Activated T-cell treated with anti-CD3 and anti-CD28 coated beads, Interleukin-2, amount 50 U/mL, for 24 hours (primary cell): Measurements from ENCODE around the gene MYPN.
A peak's percentile ranks its signal among the peaks of the same experiment; 100 is the strongest.
"Not testable (repeated sequence)": the region's sequence is repeated elsewhere in the genome, so short reads cannot be mapped to it uniquely, and the experiment has no call there.

ENCODE experiments used
- DNase-seq: peaks from one replicate; pipeline ENCODE4 v3.0.0-alpha.2; 2020
- H3K27ac Mint-ChIP-seq: 2 replicates; pipeline ENCODE4 v1.8.0; 2020; ENCODE audit warnings: mild to moderate bottlenecking, mixed read lengths
- H3K27me3 Mint-ChIP-seq: 2 replicates; pipeline ENCODE4 v1.8.0; 2020; ENCODE audit warnings: mixed read lengths
- H3K36me3 Mint-ChIP-seq: 2 replicates; pipeline ENCODE4 v1.8.0; 2020; ENCODE audit warnings: low read depth, mixed read lengths
- H3K4me1 Mint-ChIP-seq: 2 replicates; pipeline ENCODE4 v1.8.0; 2020; ENCODE audit warnings: low read depth, mixed read lengths
- H3K4me3 Mint-ChIP-seq: 2 replicates; pipeline ENCODE4 v1.8.0; 2020; ENCODE audit warnings: mild to moderate bottlenecking, moderate library complexity, mixed read lengths
- H3K9me3 Mint-ChIP-seq: 2 replicates; pipeline ENCODE4 v1.8.0; 2020; ENCODE audit warnings: mixed read lengths

The MYPN gene

DNA sequence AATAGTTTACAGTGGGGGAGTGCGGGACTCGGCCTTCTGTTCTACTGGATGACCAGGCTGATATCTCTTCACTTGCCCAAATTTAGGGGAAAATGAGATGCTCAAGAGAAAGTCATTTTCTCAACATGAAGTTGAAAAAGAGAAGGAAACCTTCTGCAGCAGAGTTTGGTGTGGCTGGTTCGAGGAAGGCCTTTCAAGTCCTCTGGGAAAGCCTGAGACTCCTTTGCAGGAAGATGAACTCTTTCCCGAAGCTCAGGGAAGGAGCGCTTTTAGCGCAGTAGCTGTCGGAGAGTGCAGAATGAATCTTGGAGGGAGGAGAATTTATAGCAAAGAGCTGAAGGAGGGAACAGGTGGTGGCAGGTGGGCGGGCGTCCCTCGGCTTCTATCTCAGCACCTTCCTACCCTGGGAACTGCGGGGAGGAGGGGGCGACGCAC lies 122.5 kb downstream of the MYPN start, which contains the start of gene ATOH7:
ATOH7 (minus strand) TSS at position 297 of the 435 bp plus-strand sequence. CDS start 436 bp downstream, outside the sequence.
- no peak for DNase-seq
- H3K4me3 Mint-ChIP-seq, result peak within 1 kb of the TSS; percentile 72
- H3K27ac Mint-ChIP-seq, result no peak within 1 kb of the TSS
- H3K27me3 Mint-ChIP-seq, result peaks cover 48% of the 10 kb centered on the region
- no peaks in the 10 kb centered on the region for H3K9me3 Mint-ChIP-seq
- no peaks in the 10 kb centered on the region for H3K36me3 Mint-ChIP-seq
- H3K4me1 Mint-ChIP-seq, result peaks cover 11% of the 10 kb centered on the region

DNA sequence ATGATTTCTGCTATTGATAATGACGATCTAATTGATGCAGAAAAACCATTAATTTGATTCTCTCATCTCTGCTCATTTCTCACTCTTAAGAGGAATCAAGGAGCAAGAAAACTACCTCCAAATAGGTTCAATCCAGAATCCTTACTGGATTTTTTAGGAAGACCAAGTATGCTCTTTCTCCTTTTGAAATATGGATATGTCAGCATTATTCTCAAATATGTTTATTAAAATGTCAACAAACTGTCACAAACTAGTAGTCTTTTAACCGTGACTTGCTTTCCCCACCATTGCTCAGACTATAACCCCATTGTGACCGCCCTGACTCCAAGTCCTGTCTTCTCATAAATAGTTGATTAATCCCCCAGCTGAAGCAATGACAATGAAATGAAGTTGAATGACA lies 123.8 kb downstream of the MYPN start:
- Mint-ChIP-seq H3K36me3 (no peaks in the 10 kb centered on the region), H3K27ac (no peak overlapping the region), H3K4me3 (no peak overlapping the region), H3K9me3 (no peaks in the 10 kb centered on the region), H3K27me3 (peaks cover 48% of the 10 kb centered on the region), H3K4me1 (peaks cover 11% of the 10 kb centered on the region)
- DNase-seq, result no peak

DNA sequence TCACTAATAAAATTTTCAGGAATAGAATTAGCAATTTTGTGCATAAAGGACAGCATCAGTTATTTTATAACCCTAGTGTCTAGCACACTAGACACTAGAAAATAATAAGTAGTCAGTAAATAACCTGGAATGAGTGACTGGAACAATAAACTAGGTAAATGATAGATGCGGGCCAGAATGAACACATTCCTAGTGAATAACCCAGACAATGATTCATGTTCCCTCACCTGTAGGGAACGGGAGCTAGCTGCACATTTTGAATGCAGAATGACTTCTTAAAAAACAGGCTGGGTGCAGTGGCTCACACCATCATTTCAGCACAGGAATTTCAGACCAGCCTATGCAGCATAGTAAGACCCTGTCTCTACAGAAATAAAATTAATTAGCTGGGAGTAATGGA lies 125.8 kb downstream of the MYPN start:
- no peak overlapping the region for H3K27ac Mint-ChIP-seq

DNA sequence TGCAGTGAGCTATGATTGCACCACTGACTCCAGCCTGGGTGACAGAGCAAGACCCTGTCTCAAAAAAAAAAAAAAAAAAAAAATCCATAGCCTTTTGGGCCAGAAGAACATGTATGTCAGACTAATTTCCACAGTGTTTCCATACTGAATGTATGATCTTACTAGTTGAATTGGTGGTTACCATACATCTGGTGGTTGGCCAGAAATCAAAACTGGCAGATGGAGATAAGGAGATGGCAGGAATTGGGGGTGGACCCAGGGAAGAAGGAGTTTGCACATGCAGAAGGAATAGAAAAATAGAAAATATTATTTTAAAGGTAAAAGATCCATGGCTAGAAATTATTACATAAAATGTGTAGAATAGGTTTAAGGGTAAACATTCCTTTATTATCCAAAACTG lies 126.3 kb downstream of the MYPN start:
- DNase-seq, result no peak
- Mint-ChIP-seq H3K36me3 (no peaks in the 10 kb centered on the region), H3K4me1 (peaks cover 11% of the 10 kb centered on the region), H3K27me3 (peaks cover 30% of the 10 kb centered on the region), H3K9me3 (no peaks in the 10 kb centered on the region), H3K4me3 (no peak overlapping the region), H3K27ac (no peak overlapping the region)

More for the DNA sequence above, 125.8 kb downstream of the MYPN start:
- H3K36me3 Mint-ChIP-seq, result no peaks in the 10 kb centered on the region
- no peak for DNase-seq
- H3K9me3 Mint-ChIP-seq, result no peaks in the 10 kb centered on the region
- peaks cover 11% of the 10 kb centered on the region for H3K4me1 Mint-ChIP-seq
- peaks cover 32% of the 10 kb centered on the region for H3K27me3 Mint-ChIP-seq
- no peak overlapping the region for H3K4me3 Mint-ChIP-seq

DNA sequence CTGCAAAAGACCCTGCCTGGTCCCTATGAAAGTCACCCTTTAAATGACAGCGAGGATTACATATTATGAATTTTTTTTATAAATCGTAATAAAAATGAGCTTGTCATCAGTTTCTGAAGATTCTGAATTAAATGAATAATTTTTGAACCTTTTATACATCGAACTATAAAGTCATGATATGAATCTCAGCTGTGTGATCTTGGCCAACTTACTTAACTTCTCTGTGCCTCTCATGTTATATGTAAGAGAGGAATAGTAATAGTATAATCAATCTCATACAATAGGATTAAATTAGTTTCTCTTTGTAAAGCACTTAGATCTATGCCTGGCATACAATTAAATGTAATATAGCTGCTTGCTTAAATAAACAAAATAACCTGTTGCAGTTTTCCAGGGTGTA lies 127.9 kb downstream of the MYPN start:
- Mint-ChIP-seq H3K4me1 (no peaks in the 10 kb centered on the region), H3K27ac (no peak overlapping the region), H3K27me3 (peaks cover 17% of the 10 kb centered on the region), H3K4me3 (no peak overlapping the region), H3K9me3 (no peaks in the 10 kb centered on the region), H3K36me3 (no peaks in the 10 kb centered on the region)
- no peak for DNase-seq

DNA sequence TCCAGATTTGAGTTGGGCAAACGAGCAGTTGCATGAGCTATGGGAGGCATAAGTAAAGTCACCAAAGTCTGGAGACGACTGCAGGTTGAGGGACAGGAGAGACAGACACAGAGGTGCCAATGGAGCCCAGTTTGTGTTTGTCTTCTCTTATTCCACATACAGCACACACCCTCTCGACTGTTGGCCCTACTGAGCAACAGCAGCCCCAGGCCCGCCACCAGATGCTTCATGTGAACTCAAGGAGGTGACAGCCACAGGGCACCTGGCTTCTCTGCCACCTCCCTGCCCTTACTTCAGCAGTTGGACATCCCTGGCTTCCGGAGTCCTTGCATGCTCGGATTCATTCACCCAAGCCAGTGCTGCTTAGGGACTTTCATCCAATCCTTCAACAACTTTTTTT lies 129.1 kb downstream of the MYPN start:
- Mint-ChIP-seq H3K27me3 (peaks cover 8% of the 10 kb centered on the region), H3K4me3 (no peak overlapping the region), H3K27ac (no peak overlapping the region), H3K36me3 (no peaks in the 10 kb centered on the region), H3K4me1 (no peaks in the 10 kb centered on the region), H3K9me3 (no peaks in the 10 kb centered on the region)
- no peak for DNase-seq

DNA sequence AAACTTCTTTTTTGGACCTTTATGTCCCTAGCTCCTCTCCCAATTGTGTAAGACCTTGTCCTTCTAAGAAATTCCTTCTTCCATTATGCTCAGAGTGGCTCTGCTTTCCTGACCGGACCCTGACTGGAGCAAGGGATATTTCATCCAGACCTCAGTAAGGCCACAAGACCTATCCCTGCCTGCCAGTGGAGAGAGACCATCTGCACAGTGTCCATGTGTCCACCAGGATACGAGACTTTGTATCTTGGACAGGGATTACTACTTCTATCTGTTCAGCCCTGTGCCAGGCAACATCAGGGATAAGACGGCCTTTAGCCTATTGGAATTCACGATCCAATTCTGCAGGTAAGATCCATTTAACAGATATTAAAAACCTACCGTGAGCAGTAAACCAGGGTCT lies 129.8 kb downstream of the MYPN start:
- H3K4me3 Mint-ChIP-seq, result no peak overlapping the region
- H3K9me3 Mint-ChIP-seq, result no peaks in the 10 kb centered on the region
- H3K27ac Mint-ChIP-seq, result no peak overlapping the region
- H3K27me3 Mint-ChIP-seq, result peaks cover 2% of the 10 kb centered on the region
- no peaks in the 10 kb centered on the region for H3K36me3 Mint-ChIP-seq
- H3K4me1 Mint-ChIP-seq, result no peaks in the 10 kb centered on the region
- no peak for DNase-seq

DNA sequence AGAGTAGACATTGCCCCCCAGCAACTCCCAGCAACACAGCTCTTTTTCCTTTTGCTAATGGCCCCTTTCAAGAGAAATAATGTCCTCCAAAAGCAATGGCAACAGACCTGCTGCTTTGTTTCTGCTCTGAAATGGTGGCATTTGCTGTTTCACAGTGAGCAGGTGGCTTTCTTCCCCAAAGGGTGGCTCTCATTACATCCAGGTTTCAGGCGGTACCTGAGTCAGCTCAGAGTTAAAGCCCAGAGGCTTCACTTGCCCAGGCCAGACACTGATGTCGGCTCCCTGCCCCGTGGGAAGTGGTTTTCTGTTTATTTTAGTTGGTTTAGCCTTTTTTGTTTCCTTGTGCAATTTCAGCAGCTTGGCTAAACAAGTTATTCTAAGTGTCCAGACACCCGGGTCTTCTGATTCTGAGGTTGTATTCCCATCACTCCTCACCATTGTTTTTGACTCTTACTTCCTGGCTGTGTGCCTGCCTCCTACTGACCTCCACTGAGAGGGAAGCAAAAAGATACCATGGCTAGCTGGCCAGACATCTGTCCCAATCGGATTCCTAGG lies 130.4 kb downstream of the MYPN start:
- no peak for DNase-seq
- peaks cover 2% of the 10 kb centered on the region for H3K27me3 Mint-ChIP-seq
- no peaks in the 10 kb centered on the region for H3K4me1 Mint-ChIP-seq
- H3K36me3 Mint-ChIP-seq, result no peaks in the 10 kb centered on the region
- H3K27ac Mint-ChIP-seq, result no peak overlapping the region
- H3K4me3 Mint-ChIP-seq, result no peak overlapping the region
- no peaks in the 10 kb centered on the region for H3K9me3 Mint-ChIP-seq

DNA sequence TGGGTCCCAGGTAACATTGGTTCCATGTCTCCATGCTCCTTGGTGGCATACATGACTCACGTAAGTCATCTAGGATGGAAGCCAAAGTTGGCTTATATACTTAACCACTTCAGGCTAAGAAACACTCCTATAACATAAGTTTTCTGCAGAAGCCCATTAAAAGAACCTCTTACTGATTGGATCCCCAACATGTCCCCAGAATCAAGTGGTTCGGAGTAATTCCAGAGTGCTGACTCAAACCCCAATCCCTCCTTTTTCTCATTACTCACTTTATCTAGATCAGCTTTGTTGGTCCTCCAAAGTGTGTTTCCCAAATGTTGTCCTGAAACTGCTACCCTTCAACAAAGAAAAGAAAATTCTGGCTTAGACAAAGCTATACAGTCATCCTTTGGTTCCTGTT lies 132.8 kb downstream of the MYPN start:
- Mint-ChIP-seq H3K27me3 (no peaks in the 10 kb centered on the region), H3K9me3 (no peaks in the 10 kb centered on the region), H3K4me1 (no peaks in the 10 kb centered on the region), H3K36me3 (no peaks in the 10 kb centered on the region), H3K27ac (no peak overlapping the region), H3K4me3 (no peak overlapping the region)
- DNase-seq, result no peak

DNA sequence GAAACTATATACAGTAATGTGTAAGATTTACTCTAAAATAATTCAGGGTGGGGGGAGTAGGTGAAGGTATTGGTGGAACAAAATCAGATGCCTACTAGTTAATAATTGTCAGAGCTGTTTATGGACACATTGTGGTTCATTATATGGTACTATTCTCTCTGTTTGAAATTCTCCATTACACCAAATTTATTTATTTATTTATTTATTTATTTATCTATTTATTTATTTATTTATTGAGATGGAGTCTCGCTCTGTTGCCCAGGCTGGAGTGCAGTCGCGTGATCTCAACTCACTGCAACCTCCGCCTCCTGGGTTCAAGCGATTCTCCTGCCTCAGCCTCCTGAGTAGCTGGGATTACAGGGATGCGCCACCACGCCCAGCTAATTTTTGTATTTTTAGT lies 137.1 kb downstream of the MYPN start:
- H3K27ac Mint-ChIP-seq, H3K4me3 Mint-ChIP-seq, H3K36me3 Mint-ChIP-seq: not testable (repeated sequence)

DNA sequence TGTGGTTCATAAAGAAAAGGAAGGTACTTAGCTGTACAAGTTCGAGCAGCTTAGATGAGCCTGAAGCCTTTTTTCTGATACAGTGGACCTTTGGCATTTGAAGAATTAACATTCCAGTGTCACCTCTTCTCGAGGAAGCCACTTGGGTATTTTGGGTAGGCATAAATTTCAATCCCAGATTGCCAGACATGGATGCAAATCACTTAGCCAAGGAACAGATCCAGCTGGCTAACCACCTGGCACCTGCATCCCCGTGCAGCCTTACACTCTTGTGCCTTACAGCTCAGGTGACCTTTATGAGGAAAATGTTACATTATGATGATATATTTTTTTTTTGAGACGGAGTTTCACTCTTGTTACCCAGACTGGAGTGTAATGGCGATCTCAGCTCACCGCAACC lies 138.6 kb downstream of the MYPN start:
- Mint-ChIP-seq H3K27me3 (no peaks in the 10 kb centered on the region), H3K4me3 (no peak overlapping the region), H3K27ac (no peak overlapping the region), H3K9me3 (no peaks in the 10 kb centered on the region), H3K4me1 (peaks cover 5% of the 10 kb centered on the region), H3K36me3 (no peaks in the 10 kb centered on the region)
- DNase-seq, result no peak

More for the DNA sequence above, 137.1 kb downstream of the MYPN start:
- H3K4me1 Mint-ChIP-seq, H3K9me3 Mint-ChIP-seq, DNase-seq, H3K27me3 Mint-ChIP-seq: not testable (repeated sequence)

DNA sequence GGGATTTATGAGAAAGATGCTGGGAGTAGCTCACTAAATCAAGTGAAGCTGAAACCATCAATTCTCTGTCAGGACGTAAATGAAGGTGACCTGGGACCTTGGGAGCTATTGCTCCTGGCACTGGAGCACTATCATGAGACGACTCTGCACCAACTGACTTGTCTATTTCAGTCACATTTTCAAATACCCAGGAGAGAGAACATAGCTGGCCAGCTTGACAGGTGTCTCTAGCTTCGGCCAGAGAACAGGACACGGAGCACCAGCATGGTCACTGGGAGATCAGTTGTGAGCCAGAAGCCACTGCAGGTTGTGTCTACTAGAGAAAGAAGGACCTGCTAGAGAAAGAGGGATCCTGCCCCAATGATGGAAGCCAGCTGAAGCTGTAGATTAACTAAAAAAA lies 140.0 kb downstream of the MYPN start:
- Mint-ChIP-seq H3K4me1 (peaks cover 5% of the 10 kb centered on the region), H3K27me3 (no peaks in the 10 kb centered on the region), H3K4me3 (no peak overlapping the region), H3K27ac (no peak overlapping the region), H3K36me3 (no peaks in the 10 kb centered on the region), H3K9me3 (no peaks in the 10 kb centered on the region)
- DNase-seq, result no peak

DNA sequence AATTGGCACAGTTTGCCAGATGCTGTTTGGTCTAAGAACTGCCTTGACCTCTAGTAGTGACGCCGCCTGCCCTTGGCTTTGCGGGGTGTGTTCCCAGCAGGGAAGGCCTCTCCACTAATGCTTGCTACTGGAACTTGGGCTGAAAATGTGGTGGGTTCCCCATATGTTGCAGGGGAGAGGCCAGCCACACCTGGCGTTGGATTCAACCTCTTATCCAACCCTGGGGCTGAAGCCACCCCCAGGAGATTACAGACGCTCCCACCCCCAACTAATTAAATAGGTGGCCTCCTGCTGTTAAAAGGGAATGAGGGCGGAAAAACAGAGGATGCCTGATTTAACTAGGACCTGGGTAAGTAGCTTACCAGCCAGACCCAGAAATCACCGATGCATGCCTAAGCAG lies 141.9 kb downstream of the MYPN start:
- DNase-seq, result no peak
- Mint-ChIP-seq H3K9me3 (no peaks in the 10 kb centered on the region), H3K36me3 (no peaks in the 10 kb centered on the region), H3K27me3 (peaks cover 6% of the 10 kb centered on the region), H3K4me1 (peaks cover 5% of the 10 kb centered on the region), H3K27ac (no peak overlapping the region), H3K4me3 (no peak overlapping the region)

DNA sequence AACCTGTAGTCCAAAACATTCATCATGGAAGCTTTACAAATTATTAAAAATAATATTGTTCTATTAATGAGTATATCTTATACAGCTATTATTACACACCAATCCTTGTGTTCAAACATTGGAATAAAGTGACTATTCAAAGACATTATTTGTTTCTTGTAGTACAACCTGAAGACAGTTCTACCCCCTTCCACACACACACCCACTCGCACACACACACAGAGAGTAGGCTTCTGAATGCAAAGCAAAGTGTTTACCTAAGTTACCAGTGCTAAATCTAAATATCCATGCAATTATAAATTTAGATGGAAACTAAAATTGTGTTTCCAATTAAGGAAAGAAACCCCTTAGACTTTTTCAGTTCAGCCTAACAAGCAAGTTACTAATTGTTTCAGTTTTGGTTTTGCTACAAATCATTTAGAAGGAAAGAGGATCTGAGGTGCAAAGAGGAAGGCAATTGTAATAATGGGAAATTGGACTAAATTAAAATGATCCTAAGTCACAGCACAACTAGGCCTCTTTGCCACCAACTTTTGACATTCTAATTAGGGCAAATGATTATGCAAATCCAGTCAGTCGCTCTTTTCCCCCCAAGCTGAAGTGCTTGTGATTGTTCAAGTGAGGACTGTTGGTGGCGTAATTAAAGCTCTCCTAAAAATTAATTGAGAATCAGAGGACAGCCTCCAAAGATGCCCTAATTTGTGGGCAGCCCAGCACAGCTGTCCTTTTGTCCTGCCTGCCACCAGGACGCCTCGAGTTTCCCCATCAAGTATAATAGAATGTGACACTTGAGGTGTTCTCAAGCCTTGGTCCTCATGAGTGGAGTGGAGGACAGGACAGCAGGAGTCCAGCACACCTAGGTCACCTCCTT lies 142.6 kb downstream of the MYPN start:
- H3K27ac Mint-ChIP-seq, result no peak overlapping the region

DNA sequence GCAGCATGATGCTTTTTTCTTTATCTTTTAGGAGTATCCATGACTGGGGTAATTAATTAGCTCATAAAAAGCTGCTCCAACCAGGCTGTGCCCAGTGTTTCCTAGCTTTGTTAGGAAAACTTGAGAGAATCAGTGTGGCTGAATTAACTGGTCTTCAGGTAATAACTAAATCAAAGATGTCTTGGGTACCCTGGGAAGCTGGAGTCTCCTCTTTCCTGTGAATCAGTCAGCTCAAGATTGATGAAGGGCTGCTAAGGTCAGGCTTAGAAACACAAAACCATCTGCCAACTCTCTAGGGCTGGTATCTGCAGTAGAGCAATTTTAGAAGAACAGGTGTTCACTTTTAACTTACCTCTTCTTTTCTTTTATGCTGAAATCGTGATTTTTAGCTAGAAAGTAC lies 144.1 kb downstream of the MYPN start:
- Mint-ChIP-seq H3K36me3 (no peaks in the 10 kb centered on the region), H3K4me1 (peaks cover 5% of the 10 kb centered on the region), H3K27me3 (peaks cover 6% of the 10 kb centered on the region), H3K9me3 (no peaks in the 10 kb centered on the region), H3K4me3 (no peak overlapping the region), H3K27ac (no peak overlapping the region)
- no peak for DNase-seq

More for the DNA sequence above, 142.6 kb downstream of the MYPN start:
- peaks cover 6% of the 10 kb centered on the region for H3K27me3 Mint-ChIP-seq
- no peak for DNase-seq
- no peaks in the 10 kb centered on the region for H3K9me3 Mint-ChIP-seq
- no peak overlapping the region for H3K4me3 Mint-ChIP-seq
- H3K4me1 Mint-ChIP-seq, result peaks cover 5% of the 10 kb centered on the region
- H3K36me3 Mint-ChIP-seq, result no peaks in the 10 kb centered on the region
